NCI-H526 (cell line): ENCODE data around the gene POLRMT.
A peak's percentile ranks its signal among the peaks of the same experiment; 100 is the strongest.
"Not testable (repeated sequence)": the region's sequence is repeated elsewhere in the genome, so short reads cannot be mapped to it uniquely, and the experiment has no call there.

Source experiments
- DNase-seq, 2 experiments: peaks; one replicate each; lab custom pipeline; 2025; lab: John Stamatoyannopoulos, UW

The POLRMT gene

DNA sequence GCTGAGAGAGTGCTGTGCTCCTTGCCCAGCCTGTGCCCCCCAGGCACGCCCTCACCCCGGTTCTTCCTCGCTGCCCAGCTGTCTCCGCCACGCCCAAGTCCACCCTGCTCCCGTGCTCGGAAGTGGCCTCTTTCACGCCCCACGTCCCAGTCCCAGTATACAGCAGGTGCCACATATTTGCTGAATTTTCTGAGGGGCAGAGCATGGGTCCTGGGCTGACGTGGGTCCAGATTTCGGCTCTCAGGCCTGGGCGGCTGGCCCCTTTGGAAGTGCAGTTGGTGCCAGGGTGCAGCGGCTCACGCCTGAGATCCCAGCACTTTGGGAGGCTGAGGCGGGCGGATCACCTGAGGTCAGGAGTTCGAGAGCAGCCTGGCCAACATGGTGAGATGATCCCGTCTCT is 40.3 kb downstream of the POLRMT start:
- DNase-seq, result no peak

- no peak for DNase-seq
Measured at GRCh38 chr19:592101-592500, 41.2 kb downstream of the POLRMT start.

DNA sequence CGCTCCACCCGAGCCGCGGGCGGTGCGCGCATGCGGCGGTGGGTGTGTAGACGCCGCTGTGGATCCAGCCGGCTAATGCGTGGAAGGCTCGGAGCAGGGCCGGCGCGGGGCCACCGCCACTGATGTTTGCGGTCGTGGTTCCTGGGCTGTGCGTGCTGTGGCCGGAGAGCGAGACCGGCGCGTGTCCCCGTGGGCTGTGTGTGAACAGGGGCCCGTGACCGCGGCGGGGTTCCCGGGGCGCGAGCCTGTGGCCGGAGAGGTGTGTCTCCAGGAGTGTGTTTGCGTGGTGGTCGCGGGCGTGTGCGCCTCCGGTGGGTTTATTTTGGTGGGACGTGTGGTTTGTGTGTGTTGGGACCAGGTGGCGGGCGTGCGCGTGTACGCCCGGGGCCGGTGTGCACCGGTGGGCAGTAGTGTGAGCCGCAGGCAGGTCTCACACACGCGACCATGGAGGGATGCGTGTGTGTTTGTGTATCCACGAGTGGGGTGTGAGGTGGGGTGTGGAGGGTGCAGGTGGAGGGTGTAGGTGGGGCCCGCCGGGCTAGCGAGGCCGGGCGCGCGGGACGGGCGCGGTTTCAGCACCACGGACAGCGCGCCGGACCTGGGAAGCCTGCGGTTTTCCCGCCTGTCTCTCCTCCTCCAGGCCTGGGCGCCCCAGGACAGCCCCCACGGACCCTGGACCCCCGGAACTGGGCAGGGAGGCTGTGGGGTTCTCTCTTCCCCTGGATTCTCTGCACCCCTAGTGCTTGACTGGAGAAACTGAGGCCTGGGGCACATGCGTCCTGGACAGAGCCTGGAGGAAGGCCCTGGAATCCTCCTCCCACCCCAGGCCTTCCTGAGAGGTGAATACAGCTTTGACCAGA is 42.0 kb downstream of the POLRMT start:
- no peak for DNase-seq

- no peak for DNase-seq
Measured at GRCh38 chr19:590750-591098, 42.6 kb downstream of the POLRMT start.

- peak in 1 of 2 experiments; percentile 51 for DNase-seq
Measured at GRCh38 chr19:590396-590745, 43.0 kb downstream of the POLRMT start.

GRCh38 chr19:589693-590395 is 43.5 kb downstream of the POLRMT start, which contains the start of gene HCN2:
TSS of gene HCN2 (plus strand) at chr19:589881. CDS start at chr19:589946, 65 bp downstream.
- peak in 1 of 2 experiments; percentile 27 for DNase-seq

DNA sequence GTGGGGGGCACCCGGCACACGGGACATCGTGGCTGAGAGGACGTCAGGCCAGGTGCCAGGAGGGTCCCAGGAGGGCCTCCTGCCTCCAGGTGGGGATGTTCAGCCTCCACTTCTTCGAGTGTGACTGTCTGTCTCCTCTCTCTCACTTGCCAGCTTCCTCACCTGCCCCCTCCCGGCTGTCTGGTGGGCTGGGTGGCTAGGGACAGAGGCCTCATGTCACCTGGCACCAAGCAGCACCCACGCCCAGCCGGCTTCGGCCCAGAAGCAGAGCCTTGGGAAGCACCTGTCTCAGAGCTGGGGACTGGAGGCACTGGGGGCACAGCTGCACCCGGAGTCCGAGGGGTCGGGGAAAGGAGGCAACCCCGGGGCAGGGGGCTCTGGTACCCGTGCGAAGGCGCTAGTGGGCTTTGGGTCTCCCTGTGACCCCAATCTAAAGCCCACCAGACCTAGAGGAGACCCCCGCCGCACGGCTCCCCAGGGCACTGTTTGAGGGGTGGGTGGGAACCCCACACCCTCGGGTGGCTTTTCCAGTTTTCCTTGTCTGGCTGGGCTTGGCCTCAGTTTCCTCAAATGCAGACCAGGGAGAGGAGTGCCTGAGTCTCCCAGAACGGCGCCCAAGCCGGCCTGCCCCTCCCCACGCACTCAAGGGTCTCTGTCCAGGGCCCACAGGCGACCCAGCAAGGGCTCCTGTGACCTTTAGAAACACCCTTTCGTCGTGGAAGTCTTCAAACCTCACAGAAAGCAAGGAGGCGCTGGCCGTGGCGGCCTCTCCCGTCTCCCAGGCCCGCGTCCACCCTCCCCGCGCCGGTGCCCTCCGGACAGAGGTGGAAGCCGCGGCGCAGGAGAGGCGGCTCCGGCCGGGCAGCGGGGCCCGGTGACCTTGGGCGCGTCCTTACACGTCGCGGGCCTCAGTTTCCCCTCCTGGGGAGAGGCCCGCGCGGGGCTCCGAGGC is 44.3 kb downstream of the POLRMT start:
- DNase-seq, result peak in 1 of 2 experiments; percentile 61

DNA sequence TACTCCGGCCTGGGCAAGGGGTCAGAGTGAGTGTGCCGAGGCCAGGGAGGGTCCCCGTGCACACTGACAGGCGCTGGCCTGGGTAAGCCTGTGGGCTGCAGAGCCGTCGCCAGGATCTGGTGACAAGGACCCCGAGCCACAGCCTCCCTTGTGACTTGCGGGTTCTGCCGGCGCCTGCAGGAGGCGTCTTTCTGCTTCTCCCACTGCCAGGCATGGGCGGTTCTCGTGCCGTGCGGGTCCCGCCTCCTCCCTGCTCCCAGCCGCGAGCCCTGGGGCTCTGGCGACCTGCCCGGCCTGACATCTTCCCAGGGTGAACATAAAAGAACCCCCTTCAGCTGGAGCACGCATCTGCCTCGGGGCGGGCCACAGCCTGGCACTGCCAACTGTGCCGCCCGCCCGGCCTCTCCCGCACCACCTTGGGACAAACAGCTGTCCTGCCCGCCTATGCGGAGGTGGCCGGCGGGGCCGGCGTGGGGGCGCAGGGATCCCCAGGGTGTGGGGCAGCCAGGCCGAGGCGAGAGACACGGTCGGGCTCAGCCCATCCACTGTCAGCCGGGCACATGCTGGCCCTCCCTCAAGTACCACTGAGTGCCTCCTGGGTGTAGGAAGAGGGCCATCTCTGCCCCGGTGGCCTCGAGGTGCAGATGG is 45.1 kb downstream of the POLRMT start:
- peak; percentile 59 to 84 for DNase-seq

DNA sequence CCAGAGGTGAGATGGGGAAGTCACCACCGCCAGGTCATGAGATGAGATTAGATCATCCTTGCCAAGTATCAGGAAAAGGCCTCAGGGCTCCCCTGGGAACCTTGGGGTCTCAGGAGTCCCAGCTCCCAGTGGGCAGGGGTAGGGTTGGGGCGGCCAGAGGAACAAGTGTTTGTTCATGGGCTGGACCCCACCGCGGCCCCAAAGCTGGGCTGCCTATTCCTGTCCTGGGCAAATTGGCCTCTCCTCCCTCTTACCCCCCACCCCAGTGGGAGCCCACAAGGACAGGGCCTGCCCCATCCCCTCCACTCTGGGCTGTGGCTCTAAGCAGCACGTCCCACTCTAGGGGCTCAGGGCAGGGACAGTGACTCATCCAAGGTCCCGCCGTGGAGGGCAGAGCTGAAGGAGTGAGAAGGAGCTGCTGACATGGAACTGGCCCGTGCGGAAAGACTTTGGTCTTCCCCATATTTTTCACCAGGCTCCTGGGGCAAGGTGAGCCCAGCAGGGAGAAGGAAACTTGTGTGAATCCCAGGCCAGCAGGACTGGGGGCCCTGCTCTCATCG is 47.7 kb downstream of the POLRMT start:
- no peak for DNase-seq

DNA sequence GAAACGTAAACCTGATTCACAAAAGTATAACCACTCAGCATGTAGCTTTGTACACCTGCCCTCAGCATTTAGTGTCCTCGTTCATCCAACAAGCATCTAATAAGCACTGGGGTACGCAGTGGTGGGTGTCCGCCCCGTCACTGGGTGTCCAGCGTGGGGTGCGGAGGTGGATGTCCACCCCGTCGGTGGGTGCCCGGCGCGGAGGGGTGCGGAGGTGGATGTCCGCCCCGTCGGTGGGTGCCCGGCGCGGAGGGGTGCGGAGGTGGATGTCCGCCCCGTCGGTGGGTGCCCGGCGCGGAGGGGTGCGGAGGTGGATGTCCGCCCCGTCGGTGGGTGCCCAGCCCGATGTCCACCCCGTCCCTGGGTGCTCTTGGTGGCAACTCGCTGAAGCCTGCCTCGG is 48.2 kb downstream of the POLRMT start:
- DNase-seq, result not testable (repeated sequence)

DNA sequence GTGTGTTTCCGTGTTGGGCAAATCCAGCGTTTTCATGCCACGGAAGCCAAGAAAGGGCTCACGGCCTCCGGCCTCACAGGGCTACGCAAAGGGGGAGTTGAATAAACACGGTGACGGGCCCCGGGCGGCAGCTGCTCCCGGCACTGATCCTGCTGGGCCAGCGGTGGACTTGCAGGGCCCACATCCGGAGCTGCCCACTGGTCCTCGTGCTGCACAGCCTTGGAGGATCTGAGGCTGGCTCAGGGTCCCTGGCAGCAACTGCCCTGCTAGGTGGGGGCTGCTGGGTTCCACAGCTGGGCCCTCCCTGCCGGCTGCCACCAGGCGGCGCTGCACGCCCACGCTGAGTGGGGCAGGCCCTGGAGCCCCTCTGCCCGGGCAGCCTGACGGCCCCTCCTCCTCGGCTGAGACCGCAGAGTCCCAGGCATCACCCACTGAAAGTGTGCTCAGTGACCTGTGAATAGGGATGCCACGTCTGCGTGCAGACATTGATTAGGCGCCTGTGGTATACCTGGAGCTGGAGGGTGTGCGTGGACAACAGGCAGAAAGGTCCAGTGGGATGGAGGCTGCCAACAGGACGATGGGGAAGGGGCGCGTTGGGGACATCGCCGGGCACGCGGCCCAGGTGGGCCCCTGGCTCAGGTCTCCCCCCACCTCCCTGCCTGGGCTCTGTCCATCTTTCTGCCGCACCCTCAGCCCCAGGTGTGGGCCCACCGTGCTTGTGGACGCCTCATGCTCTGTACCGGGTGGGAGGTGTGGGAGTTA is 48.9 kb downstream of the POLRMT start:
- DNase-seq, result peak in 1 of 2 experiments; percentile 67

GRCh38 chr19:583968-584239 is 49.4 kb downstream of the POLRMT start:
- DNase-seq, result no peak

DNA sequence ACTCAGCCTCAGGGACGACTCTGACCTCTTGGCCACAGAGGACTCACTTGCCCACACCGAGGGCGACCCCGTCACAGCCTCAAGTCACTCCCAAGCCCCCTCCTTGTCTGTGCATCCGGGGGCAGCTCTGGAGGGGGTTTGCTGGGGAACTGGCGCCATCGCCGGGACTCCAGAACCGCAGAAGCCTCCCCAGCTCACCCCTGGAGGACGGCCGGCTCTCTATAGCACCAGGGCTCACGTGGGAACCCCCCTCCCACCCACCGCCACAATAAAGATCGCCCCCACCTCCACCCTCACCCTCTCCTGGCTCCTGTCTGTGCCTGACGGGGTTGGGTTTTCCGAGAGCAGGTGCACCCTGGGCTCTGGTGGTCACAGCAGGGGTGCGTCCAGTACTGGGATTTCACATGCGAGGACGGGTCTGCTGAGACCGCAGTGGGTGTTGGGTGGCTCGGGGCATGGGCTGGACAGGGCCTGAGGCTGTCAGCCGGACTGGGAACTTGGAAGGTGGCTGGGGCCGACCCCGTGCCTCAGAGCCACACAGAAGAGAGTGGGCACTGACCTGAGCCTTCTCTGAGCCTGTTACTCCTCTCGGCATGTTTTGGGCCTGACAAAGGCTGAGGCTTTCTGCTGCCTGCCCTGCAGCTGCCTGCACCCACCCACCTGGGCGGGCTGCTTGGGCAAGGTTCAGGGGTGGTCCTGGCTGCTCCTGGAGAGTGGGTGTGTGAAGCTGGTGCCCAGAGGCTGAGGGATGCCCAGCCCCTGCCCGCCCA is 50.0 kb downstream of the POLRMT start:
- no peak for DNase-seq

DNA sequence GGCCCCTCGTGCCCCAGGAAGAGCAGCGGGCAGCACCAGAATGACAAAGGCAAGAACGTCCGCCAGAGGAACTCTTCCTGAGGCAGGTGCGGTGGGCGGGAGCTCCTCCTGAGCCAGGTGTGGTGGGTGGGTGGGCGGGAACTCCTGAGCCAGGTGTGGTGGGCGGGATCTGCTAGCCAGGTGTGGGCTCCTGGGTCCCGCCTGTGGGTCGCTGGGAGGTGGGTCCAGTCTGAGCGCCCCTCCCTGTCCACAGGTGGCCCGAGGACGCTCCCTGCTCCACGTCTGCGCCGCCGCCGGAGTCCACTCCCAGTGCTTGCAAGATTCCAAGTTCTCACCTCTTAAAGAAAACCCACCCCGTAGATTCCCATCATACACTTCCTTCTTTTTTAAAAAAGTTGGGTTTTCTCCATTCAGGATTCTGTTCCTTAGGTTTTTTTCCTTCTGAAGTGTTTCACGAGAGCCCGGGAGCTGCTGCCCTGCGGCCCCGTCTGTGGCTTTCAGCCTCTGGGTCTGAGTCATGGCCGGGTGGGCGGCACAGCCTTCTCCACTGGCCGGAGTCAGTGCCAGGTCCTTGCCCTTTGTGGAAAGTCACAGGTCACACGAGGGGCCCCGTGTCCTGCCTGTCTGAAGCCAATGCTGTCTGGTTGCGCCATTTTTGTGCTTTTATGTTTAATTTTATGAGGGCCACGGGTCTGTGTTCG is 50.7 kb downstream of the POLRMT start:
- no peak for DNase-seq

DNA sequence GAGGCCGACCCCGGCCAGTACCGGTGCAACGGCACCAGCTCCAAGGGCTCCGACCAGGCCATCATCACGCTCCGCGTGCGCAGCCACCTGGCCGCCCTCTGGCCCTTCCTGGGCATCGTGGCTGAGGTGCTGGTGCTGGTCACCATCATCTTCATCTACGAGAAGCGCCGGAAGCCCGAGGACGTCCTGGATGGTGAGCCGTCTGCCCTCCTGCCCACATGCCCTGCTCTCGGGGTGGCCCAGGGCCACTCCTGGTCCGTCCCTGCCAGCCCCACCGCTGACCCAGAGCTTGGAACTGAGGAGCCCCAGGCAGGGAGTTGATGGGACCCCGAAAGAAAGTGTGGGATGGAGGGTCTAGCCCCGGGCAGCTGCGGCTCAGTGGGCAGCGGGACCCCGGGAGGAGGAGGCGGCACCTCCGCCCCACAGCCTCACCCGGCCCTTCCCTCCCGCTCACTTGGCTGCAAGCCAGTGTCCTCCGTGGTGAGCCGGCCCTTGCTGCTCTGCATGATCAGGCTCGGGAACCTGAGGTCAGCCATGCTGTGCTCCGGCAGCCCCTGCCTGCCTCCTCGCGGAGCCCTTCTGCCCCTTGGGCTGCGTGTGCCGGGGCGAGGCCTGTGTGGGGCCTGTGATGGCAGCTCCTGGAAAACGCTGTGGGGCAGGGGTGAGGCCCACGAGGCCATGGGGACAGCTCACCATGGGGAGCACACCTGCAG is 51.8 kb downstream of the POLRMT start:
- no peak for DNase-seq

GRCh38 chr19:580274-580835 is 53.0 kb downstream of the POLRMT start:
- DNase-seq, result no peak

DNA sequence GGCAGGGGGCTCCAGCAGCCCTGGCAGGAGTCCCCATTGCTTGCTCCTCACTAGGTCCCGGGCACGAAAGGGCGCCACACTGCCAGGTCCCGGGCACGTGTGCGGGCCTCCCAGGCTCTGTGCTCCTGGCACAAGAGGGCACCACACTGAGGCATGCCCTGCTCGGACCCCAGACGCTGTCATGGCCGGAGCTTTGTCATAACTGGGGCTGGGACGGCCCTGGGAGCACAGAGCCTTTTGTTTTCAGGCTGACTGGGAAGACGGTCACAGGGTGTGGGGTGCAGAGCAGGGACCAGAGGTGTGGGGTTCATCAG is 53.5 kb downstream of the POLRMT start:
- no peak for DNase-seq

DNA sequence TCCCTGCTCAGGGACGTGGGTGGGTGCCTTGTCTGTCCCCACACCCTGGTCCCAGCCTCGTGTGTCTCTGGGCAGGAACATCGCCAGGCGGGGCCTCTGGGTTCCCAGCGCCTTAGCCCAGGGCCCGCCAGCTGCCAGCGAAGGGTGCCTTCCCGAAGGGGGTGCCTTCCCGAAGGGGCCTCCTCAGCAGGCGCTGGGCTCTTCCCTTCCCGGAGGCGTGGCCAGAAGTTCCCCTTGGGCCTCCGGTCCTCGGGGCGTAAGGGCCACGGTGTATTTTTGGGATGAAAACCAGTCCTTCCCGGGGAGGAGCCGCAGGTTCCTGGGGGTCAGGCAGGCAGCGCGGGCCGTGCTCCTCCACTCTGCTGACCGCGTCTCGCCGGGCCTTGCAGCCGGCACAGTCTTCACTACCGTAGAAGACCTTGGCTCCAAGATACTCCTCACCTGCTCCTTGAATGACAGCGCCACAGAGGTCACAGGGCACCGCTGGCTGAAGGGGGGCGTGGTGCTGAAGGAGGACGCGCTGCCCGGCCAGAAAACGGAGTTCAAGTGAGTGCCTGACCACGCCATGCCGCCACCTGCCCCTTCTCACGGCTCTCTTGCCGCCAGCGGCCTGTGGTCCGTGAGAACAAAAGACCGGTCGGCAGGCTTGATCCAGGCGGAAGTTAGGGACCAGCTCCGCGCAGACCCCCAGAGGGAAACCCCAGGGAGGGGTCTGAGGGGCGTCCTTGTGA is 54.1 kb downstream of the POLRMT start:
- no peak for DNase-seq
